Activated CD8-positive, alpha-beta T cell treated with anti-CD3 and anti-CD28 coated beads for 36 hours (primary cell): ENCODE data around the gene SPATA2. TPM values are rescaled to one million over a fixed set of nuclear protein-coding genes. Genes with fewer than 3 reads are reported as not detected.
A peak's percentile ranks its signal among the peaks of the same experiment; 100 is the strongest.

ENCODE experiments used
- ATAC-seq: fragments of 200-7000 bp; cut with Tn5 transposase; one replicate; pipeline ENCODE4 v1.10.0; 2021; ENCODE audit warnings: mild to moderate bottlenecking, moderate library complexity
- CTCF ChIA-PET: fragments of 350-600 bp; sonication (Branson Sonifier 250); formaldehyde crosslinking; loops from one replicate; lab custom pipeline; 2021; ENCODE audit warnings: antibody characterized with exemption; lab: Charles Lee
- POLR2A ChIA-PET: fragments of 350-600 bp; sonication (Branson Sonifier 250); formaldehyde crosslinking; loops from one replicate; lab custom pipeline; 2021; ENCODE audit warnings: antibody characterized with exemption; lab: Charles Lee
- DNase-seq: peaks from one replicate; pipeline ENCODE4 v3.0.0-alpha.2; 2020
- H3K27ac Mint-ChIP-seq: one replicate; pipeline ENCODE4 v1.8.0; 2021; ENCODE audit warnings: mild to moderate bottlenecking, mixed read lengths
- H3K27me3 Mint-ChIP-seq: one replicate; pipeline ENCODE4 v1.8.0; 2021; ENCODE audit warnings: mixed read lengths
- H3K36me3 Mint-ChIP-seq: one replicate; pipeline ENCODE4 v1.8.0; 2021; ENCODE audit warnings: low read depth, mixed read lengths
- H3K4me1 Mint-ChIP-seq: one replicate; pipeline ENCODE4 v1.8.0; 2021; ENCODE audit warnings: low read depth, mixed read lengths
- H3K4me3 Mint-ChIP-seq: one replicate; pipeline ENCODE4 v1.8.0; 2021; ENCODE audit warnings: mild to moderate bottlenecking, moderate library complexity, mixed read lengths
- H3K9me3 Mint-ChIP-seq: one replicate; pipeline ENCODE4 v1.8.0; 2021; ENCODE audit warnings: mixed read lengths
- CTCF ChIP-seq: fragments of 200-600 bp; IDR thresholded peaks from one replicate; pipeline ENCODE4 v1.8.0; 2022; ENCODE audit warnings: antibody characterized with exemption, mild to moderate bottlenecking
- intact Hi-C: fragments of 100-400 bp; cut with micrococcal nuclease; formaldehyde crosslinking; loops from one replicate; pipeline ENCODE4 v1.10.0; 2022
- total RNA-seq, 2 experiments: library from RNA; stranded (reverse); gene quantifications; one replicate each; pipeline ENCODE4 v1.2.3, GENCODE V29; 2021

SPATA2 gene
- total RNA-seq, 2 experiments from 2014 or later, result 6.2 to 7.4 TPM

- ChIA-PET CTCF (interaction anchor here (1.1 to 1.3 kb wide), 2 partner anchors 147 to 316 kb away, joined by 3 to 4 read pairs; no protein-coding TSS in a partner anchor), POLR2A (no interaction called here)
- DNase-seq, result no peak
- Mint-ChIP-seq H3K27me3 (no peaks in the 10 kb centered on the region), H3K9me3 (no peaks in the 10 kb centered on the region), H3K36me3 (no peaks in the 10 kb centered on the region), H3K4me3 (no peak overlapping the region), H3K4me1 (peaks cover 8% of the 10 kb centered on the region), H3K27ac (no peak overlapping the region)
- no peak for ATAC-seq
- TF ChIP-seq CTCF, result no peak
- intact Hi-C loops, result loop anchor here (10.0 kb wide), 1 partner anchor 309 kb away; no protein-coding TSS in a partner anchor
Observed at GRCh38 chr20:49924247-49924646, 8.9 kb upstream of the SPATA2 start.

GRCh38 chr20:49919461-49919860 is 4.1 kb upstream of the SPATA2 start:
- intact Hi-C loops, result no loop called here
- POLR2A ChIA-PET, result interaction anchor here (1.2 kb wide), 1 partner anchor 18 kb away, joined by 4 read pairs; no protein-coding TSS in a partner anchor
- H3K4me3 Mint-ChIP-seq, result no peak overlapping the region
- no peak for ATAC-seq
- no peaks in the 10 kb centered on the region for H3K27me3 Mint-ChIP-seq
- DNase-seq, result no peak
- peaks cover 12% of the 10 kb centered on the region for H3K4me1 Mint-ChIP-seq
- H3K36me3 Mint-ChIP-seq, result no peaks in the 10 kb centered on the region
- no peaks in the 10 kb centered on the region for H3K9me3 Mint-ChIP-seq
- no peak overlapping the region for H3K27ac Mint-ChIP-seq
- no peak for TF ChIP-seq CTCF
- CTCF ChIA-PET, result no interaction called here

GRCh38 chr20:49919009-49919408 is 3.7 kb upstream of the SPATA2 start:
- no peak for DNase-seq
- ATAC-seq, result no peak
- TF ChIP-seq CTCF, result no peak
- H3K9me3 Mint-ChIP-seq, result no peaks in the 10 kb centered on the region
- intact Hi-C loops, result no loop called here
- H3K4me1 Mint-ChIP-seq, result peaks cover 16% of the 10 kb centered on the region
- H3K27me3 Mint-ChIP-seq, result no peaks in the 10 kb centered on the region
- no peak overlapping the region for H3K27ac Mint-ChIP-seq
- POLR2A ChIA-PET, result interaction anchor here (1.2 kb wide), 1 partner anchor 18 kb away, joined by 4 read pairs; no protein-coding TSS in a partner anchor
- no peaks in the 10 kb centered on the region for H3K36me3 Mint-ChIP-seq
- no peak overlapping the region for H3K4me3 Mint-ChIP-seq
- CTCF ChIA-PET, result interaction anchor here (0.5 kb wide), 1 partner anchor 192 kb away, joined by 3 read pairs; no protein-coding TSS in a partner anchor

GRCh38 chr20:49918446-49918845 is 3.1 kb upstream of the SPATA2 start:
- Mint-ChIP-seq H3K4me1 (peaks cover 22% of the 10 kb centered on the region), H3K9me3 (no peaks in the 10 kb centered on the region), H3K4me3 (no peak overlapping the region), H3K36me3 (no peaks in the 10 kb centered on the region), H3K27me3 (no peaks in the 10 kb centered on the region), H3K27ac (no peak overlapping the region)
- intact Hi-C loops, result no loop called here
- POLR2A ChIA-PET, result interaction anchor here (1.2 kb wide), 1 partner anchor 19 kb away, joined by 4 read pairs; no protein-coding TSS in a partner anchor
- ATAC-seq (no peak), DNase-seq (no peak)
- TF ChIP-seq CTCF, result no peak
- CTCF ChIA-PET, result interaction anchor here (0.5 kb wide), 1 partner anchor 191 kb away, joined by 3 read pairs; no protein-coding TSS in a partner anchor

- peak; percentile 11 for ATAC-seq
- POLR2A ChIA-PET, result interaction anchor here (0.6 to 4.2 kb wide), 9 partner anchors 10 to 698 kb away, joined by 3 to 22 read pairs (median 3); partner anchors contain the start of gene RNF114
- Mint-ChIP-seq H3K27me3 (no peaks in the 10 kb centered on the region), H3K9me3 (no peaks in the 10 kb centered on the region), H3K36me3 (no peaks in the 10 kb centered on the region), H3K27ac (peak overlapping the region; percentile 100), H3K4me3 (peak overlapping the region; percentile 95), H3K4me1 (peaks cover 30% of the 10 kb centered on the region)
- CTCF ChIA-PET, result interaction anchor here (0.6 to 1.9 kb wide), 9 partner anchors 11 to 253 kb away, joined by 3 to 11 read pairs (median 5); partner anchors contain the start of gene RNF114
- no peak for TF ChIP-seq CTCF
- peak; percentile 43 for DNase-seq
- intact Hi-C loops, result no loop called here
Observed at GRCh38 chr20:49916146-49917002, 1.0 kb upstream of the SPATA2 start.
